NB4 (cell line): ENCODE data around the gene KLHL26.

ENCODE experiments used
- CTCF ChIP-seq: IDR thresholded peaks from one replicate; pipeline ENCODE4 v1.5.1; 2012; ENCODE audit warnings: low read depth, low read length
- MYC ChIP-seq: IDR thresholded peaks from 2 replicates; pipeline ENCODE4 v1.6.1; 2011; ENCODE audit warnings: low read depth, low read length

DNA sequence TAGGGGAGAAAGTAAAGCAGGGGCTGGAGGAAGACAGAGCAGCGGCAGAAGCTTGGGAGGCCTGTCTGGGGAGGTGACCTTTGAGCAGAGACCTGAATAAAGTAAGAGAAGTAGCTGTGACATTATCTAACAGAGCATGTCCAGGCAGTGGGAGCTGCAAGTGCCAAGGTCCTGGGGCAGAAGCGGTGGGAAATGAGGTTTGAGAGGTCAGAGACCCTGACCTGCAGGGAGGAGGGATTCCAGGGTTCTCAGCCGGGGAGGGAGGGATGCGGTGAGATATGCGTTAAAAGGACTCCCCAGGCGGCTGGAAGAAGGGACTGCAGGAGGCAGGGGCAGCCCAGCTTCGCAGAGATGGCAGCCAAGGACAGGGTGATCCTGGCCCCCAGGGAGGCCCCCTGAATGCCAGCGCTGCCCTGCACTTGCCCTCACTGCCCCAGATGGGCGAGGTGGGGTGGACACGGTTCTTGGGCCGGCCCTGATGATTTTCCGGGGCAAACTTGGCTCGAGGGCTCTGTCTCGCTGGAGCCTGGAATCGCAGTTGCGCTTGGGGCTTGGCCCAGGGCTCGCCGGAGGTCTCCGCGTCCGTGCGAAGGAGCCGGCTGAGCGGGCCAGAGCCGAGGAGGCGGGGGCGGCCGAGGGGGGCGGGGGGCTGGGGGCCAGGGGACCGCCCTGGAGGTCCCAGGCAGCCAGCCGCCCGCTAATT is 33.4 kb upstream of the KLHL26 start:
- TF ChIP-seq CTCF = peak; percentile 17
- TF ChIP-seq MYC = no peak
